ENCODE measurements around the gene ATXN7. TPM values are rescaled to one million over a fixed set of nuclear protein-coding genes. Genes with fewer than 3 reads are reported as not detected.

Gene ATXN7
- total RNA-seq, 1 donor from 2014 or later, result 22.1 TPM

GRCh38 chr3:63870615-63871005, 6.9 kb downstream of the ATXN7 start:
- no peak for DNase-seq
- Mint-ChIP-seq H3K4me1 (ENCODE audit: low read depth, unreplicated experiment) (peaks cover 8% of the 10 kb centered on the region), H3K9me3 (ENCODE audit: unreplicated experiment) (no peaks in the 10 kb centered on the region), H3K4me3 (ENCODE audit: unreplicated experiment) (no peak overlapping the region), H3K36me3 (ENCODE audit: unreplicated experiment) (no peaks in the 10 kb centered on the region), H3K27ac (ENCODE audit: unreplicated experiment) (no peak overlapping the region), H3K27me3 (ENCODE audit: unreplicated experiment) (no peaks in the 10 kb centered on the region)
- no peak for TF ChIP-seq CTCF (IDR thresholded peaks at IDR 0.05; ENCODE audit: partially characterized antibody, unreplicated experiment)

GRCh38 chr3:63872135-63872924, 8.7 kb downstream of the ATXN7 start:
- no peaks in the 10 kb centered on the region for H3K9me3 Mint-ChIP-seq (ENCODE audit: unreplicated experiment)
- no peaks in the 10 kb centered on the region for H3K36me3 Mint-ChIP-seq (ENCODE audit: unreplicated experiment)
- H3K27me3 Mint-ChIP-seq (ENCODE audit: unreplicated experiment), result no peaks in the 10 kb centered on the region
- DNase-seq, result no peak
- no peak for TF ChIP-seq CTCF (IDR thresholded peaks at IDR 0.05; ENCODE audit: partially characterized antibody, unreplicated experiment)
- peaks cover 9% of the 10 kb centered on the region for H3K4me1 Mint-ChIP-seq (ENCODE audit: low read depth, unreplicated experiment)
- H3K27ac Mint-ChIP-seq (ENCODE audit: unreplicated experiment), result no peak overlapping the region
- H3K4me3 Mint-ChIP-seq (ENCODE audit: unreplicated experiment), result no peak overlapping the region

- H3K4me1 Mint-ChIP-seq (ENCODE audit: low read depth, unreplicated experiment), result peaks cover 21% of the 10 kb centered on the region
- TF ChIP-seq CTCF (IDR thresholded peaks at IDR 0.05; ENCODE audit: partially characterized antibody, unreplicated experiment), result no peak
- H3K36me3 Mint-ChIP-seq (ENCODE audit: unreplicated experiment), result no peaks in the 10 kb centered on the region
- no peak overlapping the region for H3K4me3 Mint-ChIP-seq (ENCODE audit: unreplicated experiment)
- no peak overlapping the region for H3K27ac Mint-ChIP-seq (ENCODE audit: unreplicated experiment)
- no peaks in the 10 kb centered on the region for H3K27me3 Mint-ChIP-seq (ENCODE audit: unreplicated experiment)
- no peaks in the 10 kb centered on the region for H3K9me3 Mint-ChIP-seq (ENCODE audit: unreplicated experiment)
- no peak for DNase-seq
Observed at GRCh38 chr3:63874769-63875168, 11.1 kb downstream of the ATXN7 start.

DNA sequence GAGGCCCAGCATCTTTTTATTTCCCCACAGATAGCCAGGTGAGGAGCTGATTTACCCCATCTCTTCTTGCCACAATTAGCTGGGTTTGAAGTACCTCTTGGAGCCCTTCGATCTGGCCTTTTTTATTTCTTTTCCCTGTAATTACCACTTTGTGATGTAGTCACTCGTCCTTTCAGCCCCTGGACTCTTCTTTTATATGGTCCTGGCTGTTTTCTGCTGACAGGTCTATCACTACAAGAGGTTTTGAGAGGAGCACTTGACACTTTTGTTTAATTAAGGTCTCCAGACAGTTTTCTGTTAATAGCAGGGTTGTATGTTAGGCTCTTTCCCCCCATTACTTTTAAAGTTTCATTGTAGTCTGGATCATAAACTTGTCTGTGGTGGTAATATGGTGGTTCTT, 11.8 kb downstream of the ATXN7 start:
- TF ChIP-seq CTCF (IDR thresholded peaks at IDR 0.05; ENCODE audit: partially characterized antibody, unreplicated experiment), result no peak
- H3K36me3 Mint-ChIP-seq (ENCODE audit: unreplicated experiment), result no peaks in the 10 kb centered on the region
- H3K9me3 Mint-ChIP-seq (ENCODE audit: unreplicated experiment), result no peaks in the 10 kb centered on the region
- no peaks in the 10 kb centered on the region for H3K27me3 Mint-ChIP-seq (ENCODE audit: unreplicated experiment)
- H3K4me3 Mint-ChIP-seq (ENCODE audit: unreplicated experiment), result no peak overlapping the region
- H3K4me1 Mint-ChIP-seq (ENCODE audit: low read depth, unreplicated experiment), result peaks cover 21% of the 10 kb centered on the region
- no peak overlapping the region for H3K27ac Mint-ChIP-seq (ENCODE audit: unreplicated experiment)
- DNase-seq, result no peak

GRCh38 chr3:63876260-63876659, 12.6 kb downstream of the ATXN7 start:
- no peaks in the 10 kb centered on the region for H3K36me3 Mint-ChIP-seq (ENCODE audit: unreplicated experiment)
- DNase-seq, result no peak
- H3K27me3 Mint-ChIP-seq (ENCODE audit: unreplicated experiment), result no peaks in the 10 kb centered on the region
- H3K4me3 Mint-ChIP-seq (ENCODE audit: unreplicated experiment), result no peak overlapping the region
- H3K27ac Mint-ChIP-seq (ENCODE audit: unreplicated experiment), result no peak overlapping the region
- no peaks in the 10 kb centered on the region for H3K9me3 Mint-ChIP-seq (ENCODE audit: unreplicated experiment)
- TF ChIP-seq CTCF (IDR thresholded peaks at IDR 0.05; ENCODE audit: partially characterized antibody, unreplicated experiment), result no peak
- H3K4me1 Mint-ChIP-seq (ENCODE audit: low read depth, unreplicated experiment), result peaks cover 16% of the 10 kb centered on the region
